PC-9 (cell line): ENCODE measurements around the gene FOLR1. TPM values are rescaled to one million over a fixed set of nuclear protein-coding genes. Genes with fewer than 3 reads are reported as not detected.

Source experiments
- BruUV-seq: library from RNA; stranded (reverse); fragments of 400-500 nt; replicated peaks from 2 replicates; lab custom pipeline; 2021; lab: Mats Ljungman, UMichigan
- CTCF ChIA-PET: fragments of 300-600 bp; sonication (Branson Sonifier 250); formaldehyde crosslinking; loops from one replicate; lab custom pipeline; 2022; ENCODE audit warnings: antibody characterized with exemption; lab: Charles Lee
- POLR2A ChIA-PET: fragments of 300-600 bp; sonication (Branson Sonifier 250); formaldehyde crosslinking; loops from one replicate; lab custom pipeline; 2022; ENCODE audit warnings: antibody characterized with exemption; ENCODE audit not compliant: unreplicated experiment; lab: Charles Lee
- DNase-seq, 2 experiments: peaks; one replicate each; pipeline versions ENCODE4 v3.0.0 to v3.0.0-alpha.2; 2015 to 2022; ENCODE audit warnings: mixed read lengths in 1 of 2
- H2AFZ ChIP-seq: fragments of 200-600 bp; sonication (generic); 2 replicates; pipeline ENCODE4 v1.8.1; 2017; ENCODE audit warnings: antibody characterized with exemption
- H3F3A ChIP-seq: fragments of 200-600 bp; sonication (generic); 2 replicates; pipeline ENCODE4 v1.8.1; 2017; ENCODE audit warnings: antibody characterized with exemption, mild to moderate bottlenecking, low read depth; ENCODE audit not compliant: insufficient read depth
- H3K27ac ChIP-seq: fragments of 200-600 bp; sonication (generic); 2 replicates; pipeline ENCODE4 v1.6.1; 2016; ENCODE audit warnings: mixed run types
- H3K27me3 ChIP-seq: fragments of 200-600 bp; sonication (generic); 2 replicates; pipeline ENCODE4 v1.6.1; 2016; ENCODE audit warnings: low read depth, mixed run types; ENCODE audit not compliant: insufficient read depth
- H3K36me3 ChIP-seq: fragments of 200-600 bp; sonication (generic); 2 replicates; pipeline ENCODE4 v1.6.1; 2016; ENCODE audit warnings: low read depth, mixed run types
- H3K4me1 ChIP-seq: fragments of 200-600 bp; sonication (generic); replicated peaks from 2 replicates; pipeline ENCODE4 v1.6.1; 2016; ENCODE audit warnings: mixed run types; ENCODE audit not compliant: insufficient read depth
- H3K4me2 ChIP-seq: fragments of 200-600 bp; sonication (generic); 2 replicates; pipeline ENCODE4 v1.6.1; 2017; ENCODE audit warnings: mixed run types
- H3K4me3 ChIP-seq: fragments of 200-600 bp; sonication (generic); 2 replicates; pipeline ENCODE4 v1.6.1; 2016; ENCODE audit warnings: mixed run types
- H3K79me2 ChIP-seq: fragments of 200-600 bp; sonication (generic); 2 replicates; pipeline ENCODE4 v1.6.1; 2017; ENCODE audit warnings: low read depth, mixed run types
- H3K9me2 ChIP-seq: fragments of 200-600 bp; sonication (generic); 2 replicates; pipeline ENCODE4 v1.8.1; 2017; ENCODE audit warnings: mild to moderate bottlenecking; ENCODE audit not compliant: insufficient read depth
- H3K9me3 ChIP-seq: fragments of 200-600 bp; sonication (generic); 2 replicates; pipeline ENCODE4 v1.8.1; 2016; ENCODE audit warnings: low read depth; ENCODE audit not compliant: insufficient read depth
- H4K20me1 ChIP-seq: fragments of 200-600 bp; sonication (generic); 2 replicates; pipeline ENCODE4 v1.8.1; 2017; ENCODE audit not compliant: insufficient read depth
- EZH2 ChIP-seq: fragments of 200-600 bp; sonication (generic); IDR thresholded peaks from 2 replicates; pipeline ENCODE4 v1.8.0; 2017; ENCODE audit warnings: antibody characterized with exemption, low read depth
- intact Hi-C: fragments of 100-400 bp; cut with micrococcal nuclease; formaldehyde crosslinking; loops from one replicate; pipeline ENCODE4 v1.10.0; 2022; ENCODE audit not compliant: unreplicated experiment
- total RNA-seq: library from RNA; stranded (reverse); gene quantifications from 2 replicates; pipeline ENCODE4 v1.2.3, GENCODE V29; 2021
- TF ChIP-seq, protein P1 (sequence below): fragments of 200-600 bp; sonication (generic); conservative IDR thresholded peaks from 2 replicates; pipeline ENCODE4 v1.6.1; 2017; ENCODE audit warnings: mixed run types, antibody characterized with exemption, mild to moderate bottlenecking, moderate library complexity

FOLR1 gene
- total RNA-seq, 1 experiment from 2014 or later, result 4.7 TPM

DNA sequence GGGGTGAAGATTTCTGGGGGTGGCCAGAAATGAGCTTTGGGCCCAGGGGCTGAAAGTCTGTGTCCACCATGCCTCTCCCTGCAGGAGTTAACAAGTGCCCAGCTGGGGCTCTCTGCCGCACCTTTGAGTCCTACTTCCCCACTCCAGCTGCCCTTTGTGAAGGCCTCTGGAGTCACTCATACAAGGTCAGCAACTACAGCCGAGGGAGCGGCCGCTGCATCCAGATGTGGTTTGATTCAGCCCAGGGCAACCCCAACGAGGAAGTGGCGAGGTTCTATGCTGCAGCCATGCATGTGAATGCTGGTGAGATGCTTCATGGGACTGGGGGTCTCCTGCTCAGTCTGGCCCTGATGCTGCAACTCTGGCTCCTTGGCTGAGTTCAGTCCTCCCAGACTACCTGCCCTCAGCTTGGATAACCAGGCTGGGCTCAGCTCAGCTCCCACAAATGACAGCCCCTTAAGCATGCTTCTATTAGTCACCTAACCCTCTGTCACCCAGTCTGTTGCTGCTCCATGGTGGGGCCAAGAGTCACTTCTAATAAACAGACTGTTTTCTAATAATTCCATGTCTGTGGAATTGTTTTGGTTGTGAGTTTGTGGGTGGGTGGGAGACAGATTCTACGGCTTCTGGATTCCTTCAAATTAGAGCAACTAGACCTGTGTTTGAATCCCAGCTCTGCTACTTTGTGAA, 29.6 kb downstream of the FOLR1 start:
- Histone ChIP-seq H3K36me3 (no peaks in the 10 kb centered on the region), H3K79me2 (peaks cover 24% of the 10 kb centered on the region), H3K4me2 (peak overlapping the region; percentile 97; the same call in 1 of the 2 replicates), H4K20me1 (peaks cover 12% of the 10 kb centered on the region; the same call in 1 of the 2 replicates), H3K4me1 (peaks cover 23% of the 10 kb centered on the region), H3K9me2 (no peaks in the 10 kb centered on the region), H3K27me3 (no peaks in the 10 kb centered on the region), H2AFZ (no peak overlapping the region), H3K9me3 (no peaks in the 10 kb centered on the region), H3K27ac (no peak overlapping the region), H3K4me3 (no peak overlapping the region; the same call in 1 of the 2 replicates), H3F3A (peaks cover 7% of the 10 kb centered on the region)
- no TSS peak for BruUV-seq
- DNase-seq, result no peak
- intact Hi-C loops, result loop anchor here (2.0 to 5.0 kb wide), 3 partner anchors 39 to 139 kb away; partner anchors contain the start of genes LRRC51 and NUMA1
- TF ChIP-seq, protein P1, sequence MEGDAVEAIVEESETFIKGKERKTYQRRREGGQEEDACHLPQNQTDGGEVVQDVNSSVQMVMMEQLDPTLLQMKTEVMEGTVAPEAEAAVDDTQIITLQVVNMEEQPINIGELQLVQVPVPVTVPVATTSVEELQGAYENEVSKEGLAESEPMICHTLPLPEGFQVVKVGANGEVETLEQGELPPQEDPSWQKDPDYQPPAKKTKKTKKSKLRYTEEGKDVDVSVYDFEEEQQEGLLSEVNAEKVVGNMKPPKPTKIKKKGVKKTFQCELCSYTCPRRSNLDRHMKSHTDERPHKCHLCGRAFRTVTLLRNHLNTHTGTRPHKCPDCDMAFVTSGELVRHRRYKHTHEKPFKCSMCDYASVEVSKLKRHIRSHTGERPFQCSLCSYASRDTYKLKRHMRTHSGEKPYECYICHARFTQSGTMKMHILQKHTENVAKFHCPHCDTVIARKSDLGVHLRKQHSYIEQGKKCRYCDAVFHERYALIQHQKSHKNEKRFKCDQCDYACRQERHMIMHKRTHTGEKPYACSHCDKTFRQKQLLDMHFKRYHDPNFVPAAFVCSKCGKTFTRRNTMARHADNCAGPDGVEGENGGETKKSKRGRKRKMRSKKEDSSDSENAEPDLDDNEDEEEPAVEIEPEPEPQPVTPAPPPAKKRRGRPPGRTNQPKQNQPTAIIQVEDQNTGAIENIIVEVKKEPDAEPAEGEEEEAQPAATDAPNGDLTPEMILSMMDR, result no peak
- no peak for TF ChIP-seq EZH2
- CTCF ChIA-PET, result no interaction called here
- POLR2A ChIA-PET, result no interaction called here

DNA sequence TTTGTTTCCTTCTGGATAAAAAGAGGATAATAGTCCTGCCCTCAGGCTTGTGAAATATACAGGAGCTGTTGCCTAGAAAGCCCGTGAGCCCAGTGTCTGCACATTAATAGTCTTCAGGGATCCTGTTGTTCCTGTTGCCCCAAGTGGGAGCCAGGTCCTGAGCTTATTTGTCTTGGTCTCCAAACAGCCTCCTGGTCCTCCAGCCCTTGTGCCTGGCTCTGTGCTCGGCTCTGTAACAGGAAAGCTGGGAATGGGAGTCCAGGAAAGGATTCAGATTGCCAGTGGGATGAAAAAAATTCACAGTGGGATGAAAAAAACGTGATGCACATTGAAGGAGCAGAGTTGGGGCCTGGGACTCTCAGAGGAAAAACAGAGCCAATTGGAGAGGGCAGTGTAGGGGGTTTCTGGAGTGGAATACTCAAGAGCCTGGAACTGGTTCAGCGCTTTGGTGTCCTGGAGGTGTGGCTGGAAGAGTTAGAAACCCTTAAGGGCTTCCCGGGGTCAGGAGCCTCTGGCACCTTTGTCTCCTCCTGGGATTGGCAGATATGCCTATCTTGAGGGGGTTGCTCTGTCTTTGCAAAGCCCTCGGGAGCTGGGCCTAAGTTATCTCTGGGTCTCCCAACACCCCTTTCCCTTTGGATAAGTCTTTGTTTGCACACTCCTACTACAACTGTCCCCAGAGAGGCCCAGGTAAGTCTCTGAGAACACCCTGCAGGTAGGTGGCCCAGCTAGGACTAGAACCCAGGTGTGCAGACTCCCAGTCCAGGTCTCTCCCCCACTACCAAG, 30.4 kb downstream of the FOLR1 start:
- no peaks in the 10 kb centered on the region for H3K27me3 ChIP-seq
- H4K20me1 ChIP-seq, result peaks cover 12% of the 10 kb centered on the region; the same call in 1 of the 2 replicates
- peaks cover 23% of the 10 kb centered on the region for H3K4me1 ChIP-seq
- peaks cover 9% of the 10 kb centered on the region for H3F3A ChIP-seq
- POLR2A ChIA-PET, result interaction anchor here (0.6 kb wide), 1 partner anchor 39 kb away, joined by 15 read pairs; no protein-coding TSS in a partner anchor
- intact Hi-C loops, result loop anchor here (2.0 to 5.0 kb wide), 3 partner anchors 39 to 140 kb away; partner anchors contain the start of genes LRRC51 and NUMA1
- peak overlapping the region; percentile 97 for H3K4me3 ChIP-seq
- peaks cover 7% of the 10 kb centered on the region; the same call in 1 of the 2 replicates for H3K36me3 ChIP-seq
- peaks cover 30% of the 10 kb centered on the region for H3K79me2 ChIP-seq
- H3K9me2 ChIP-seq, result no peaks in the 10 kb centered on the region
- peak overlapping the region; percentile 89 for H2AFZ ChIP-seq
- no peak for TF ChIP-seq EZH2
- TF ChIP-seq, protein P1, result no peak
- TSS peak; percentile 76 for BruUV-seq
- peak overlapping the region; percentile 97 for H3K4me2 ChIP-seq
- H3K27ac ChIP-seq, result no peak overlapping the region; the same call in 1 of the 2 replicates
- DNase-seq, result no peak
- CTCF ChIA-PET, result interaction anchor here (0.7 to 1.2 kb wide), 4 partner anchors 209 to 364 kb away, joined by 4 to 16 read pairs (median 5); no protein-coding TSS in a partner anchor
- no peaks in the 10 kb centered on the region for H3K9me3 ChIP-seq
